Lower leg skin (tissue), 3 donors: ENCODE data around the gene NTNG1.

Experiments used
- CTCF ChIP-seq, 3 donors: fragments of 450-650 bp; IDR thresholded peaks; one replicate each; pipeline ENCODE4 v1.5.1; 2016; ENCODE audit warnings: antibody characterized with exemption in 3 of 3, mild to moderate bottlenecking in 3 of 3, moderate library complexity in 2 of 3
- POLR2A ChIP-seq, 2 donors: fragments of 450-650 bp; IDR thresholded peaks; one replicate each; pipeline ENCODE4 v1.6.1; 2016 to 2017; ENCODE audit warnings: antibody characterized with exemption in 2 of 2, mild to moderate bottlenecking in 1 of 2, moderate library complexity in 1 of 2

- no peak for TF ChIP-seq CTCF (IDR thresholded peaks at IDR 0.05)
- TF ChIP-seq POLR2A (IDR thresholded peaks at IDR 0.05): no peak
These were observed 113.5 kb downstream of the NTNG1 start for GRCh38 chr1:107254306-107254705.
